VCaP (cell line): ENCODE results near the gene ZNHIT3.
A peak's percentile ranks its signal among the peaks of the same experiment; 100 is the strongest.

Experiments used
- H3K27ac ChIP-seq: fragments of 450-650 bp; 2 replicates; pipeline ENCODE4 v1.5.1; 2017
- TF ChIP-seq, protein P1 (sequence below): fragments of 450-650 bp; conservative IDR thresholded peaks from 2 replicates; pipeline ENCODE4 v1.5.1; 2017; ENCODE audit warnings: mild to moderate bottlenecking, moderate library complexity

Gene ZNHIT3

DNA sequence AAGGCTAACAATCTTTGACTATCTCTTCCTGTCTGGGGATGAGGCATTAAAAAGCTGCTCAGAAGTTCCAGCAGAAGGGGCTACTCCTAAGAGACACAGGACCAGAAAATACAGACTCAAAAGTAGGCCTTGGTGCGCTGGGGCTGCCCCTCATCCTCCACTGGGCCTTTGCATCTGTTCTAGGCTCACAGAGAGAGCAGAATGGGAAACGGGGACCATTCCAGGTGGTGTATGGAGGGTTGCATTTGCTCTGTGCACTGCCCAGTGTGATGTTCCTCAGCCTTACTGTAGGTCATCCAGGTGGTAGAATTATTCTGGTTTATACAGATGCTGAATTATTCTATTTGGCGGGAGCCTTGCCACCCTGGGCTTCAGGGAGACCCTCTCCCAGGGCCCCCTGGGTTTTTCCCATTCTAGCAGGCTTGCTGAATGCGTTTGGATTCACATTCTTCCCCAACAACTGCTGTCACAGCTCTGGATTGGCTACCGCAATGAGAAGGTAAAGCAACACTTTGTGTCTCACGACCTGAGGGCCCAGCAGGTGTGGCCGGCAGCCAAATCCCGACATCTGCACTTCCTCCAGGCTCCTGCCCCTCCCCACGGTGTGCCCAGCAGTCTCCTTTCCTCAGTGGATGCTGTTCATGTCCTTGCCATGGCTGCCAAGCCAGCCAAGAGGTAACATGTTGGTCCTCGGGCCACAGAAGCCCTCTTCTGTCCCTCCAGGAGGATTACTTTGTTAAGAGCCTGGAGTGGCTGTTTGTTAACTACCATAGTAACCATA, 25.0 kb upstream of the ZNHIT3 start:
- no peak overlapping the region for H3K27ac ChIP-seq
- TF ChIP-seq, protein P1, sequence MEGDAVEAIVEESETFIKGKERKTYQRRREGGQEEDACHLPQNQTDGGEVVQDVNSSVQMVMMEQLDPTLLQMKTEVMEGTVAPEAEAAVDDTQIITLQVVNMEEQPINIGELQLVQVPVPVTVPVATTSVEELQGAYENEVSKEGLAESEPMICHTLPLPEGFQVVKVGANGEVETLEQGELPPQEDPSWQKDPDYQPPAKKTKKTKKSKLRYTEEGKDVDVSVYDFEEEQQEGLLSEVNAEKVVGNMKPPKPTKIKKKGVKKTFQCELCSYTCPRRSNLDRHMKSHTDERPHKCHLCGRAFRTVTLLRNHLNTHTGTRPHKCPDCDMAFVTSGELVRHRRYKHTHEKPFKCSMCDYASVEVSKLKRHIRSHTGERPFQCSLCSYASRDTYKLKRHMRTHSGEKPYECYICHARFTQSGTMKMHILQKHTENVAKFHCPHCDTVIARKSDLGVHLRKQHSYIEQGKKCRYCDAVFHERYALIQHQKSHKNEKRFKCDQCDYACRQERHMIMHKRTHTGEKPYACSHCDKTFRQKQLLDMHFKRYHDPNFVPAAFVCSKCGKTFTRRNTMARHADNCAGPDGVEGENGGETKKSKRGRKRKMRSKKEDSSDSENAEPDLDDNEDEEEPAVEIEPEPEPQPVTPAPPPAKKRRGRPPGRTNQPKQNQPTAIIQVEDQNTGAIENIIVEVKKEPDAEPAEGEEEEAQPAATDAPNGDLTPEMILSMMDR, result no peak

DNA sequence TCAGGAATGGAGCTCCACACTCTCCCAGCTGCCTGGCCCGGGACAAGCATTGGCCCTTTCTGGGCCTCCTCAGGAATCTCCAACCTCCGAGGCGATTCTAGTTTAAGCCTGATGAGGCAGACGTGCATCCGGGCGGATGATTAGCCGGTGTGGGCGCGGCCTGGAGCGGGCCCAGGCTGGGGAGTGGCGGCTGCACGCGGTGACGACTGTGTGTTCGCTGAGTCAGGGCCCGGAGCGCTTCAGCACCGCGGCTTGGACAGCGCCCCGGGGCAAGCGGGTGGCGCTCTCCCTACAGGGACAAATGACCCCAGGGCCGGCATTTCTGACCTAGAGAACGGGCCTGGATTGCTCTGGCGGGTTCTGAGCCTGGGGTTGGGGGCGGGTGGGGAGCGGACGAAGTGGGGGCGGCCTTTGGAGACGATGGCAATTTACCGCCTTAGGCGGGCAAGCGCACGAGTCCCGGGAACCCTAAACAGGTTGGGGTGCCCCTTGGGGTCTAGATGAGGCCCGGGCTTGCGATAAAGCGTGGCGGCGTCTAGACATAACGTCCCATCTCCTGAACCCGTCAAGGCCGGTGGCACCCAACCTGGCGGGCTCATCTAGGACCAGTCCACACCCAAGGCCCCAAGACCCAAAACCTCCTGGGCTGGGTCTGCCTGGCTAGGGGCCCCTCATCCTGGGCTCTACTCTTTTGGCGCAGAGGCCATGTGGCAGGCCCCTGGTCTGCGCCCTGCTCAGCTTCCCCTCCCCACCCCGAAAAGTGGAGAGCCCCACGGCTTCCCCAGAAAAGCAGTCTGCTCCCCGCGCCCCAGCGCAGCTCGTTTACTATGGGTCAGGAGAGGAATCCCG, 22.3 kb upstream of the ZNHIT3 start:
- H3K27ac ChIP-seq, result no peak overlapping the region
- TF ChIP-seq, protein P1, result 0 out of 2 replicates have a peak, but pooled peaks have one; percentile 14

DNA sequence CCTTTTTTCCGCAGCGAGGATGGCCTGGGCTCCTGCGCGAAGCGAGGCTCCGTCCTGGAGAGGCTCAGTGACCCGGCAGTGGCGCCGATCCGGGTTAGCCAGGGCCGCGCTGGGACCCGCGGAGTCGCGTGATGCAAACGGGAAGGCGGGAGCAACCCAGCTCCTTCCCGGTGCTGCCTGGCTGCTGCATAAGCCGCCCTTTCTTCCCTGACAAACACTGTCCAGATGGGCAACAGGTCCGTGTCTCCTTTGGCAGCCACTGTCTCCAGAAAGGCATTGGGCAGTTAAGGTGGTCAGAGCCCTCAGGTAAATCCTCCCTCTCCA, 21.8 kb upstream of the ZNHIT3 start:
- TF ChIP-seq, protein P1, result no peak
- H3K27ac ChIP-seq, result no peak overlapping the region

DNA sequence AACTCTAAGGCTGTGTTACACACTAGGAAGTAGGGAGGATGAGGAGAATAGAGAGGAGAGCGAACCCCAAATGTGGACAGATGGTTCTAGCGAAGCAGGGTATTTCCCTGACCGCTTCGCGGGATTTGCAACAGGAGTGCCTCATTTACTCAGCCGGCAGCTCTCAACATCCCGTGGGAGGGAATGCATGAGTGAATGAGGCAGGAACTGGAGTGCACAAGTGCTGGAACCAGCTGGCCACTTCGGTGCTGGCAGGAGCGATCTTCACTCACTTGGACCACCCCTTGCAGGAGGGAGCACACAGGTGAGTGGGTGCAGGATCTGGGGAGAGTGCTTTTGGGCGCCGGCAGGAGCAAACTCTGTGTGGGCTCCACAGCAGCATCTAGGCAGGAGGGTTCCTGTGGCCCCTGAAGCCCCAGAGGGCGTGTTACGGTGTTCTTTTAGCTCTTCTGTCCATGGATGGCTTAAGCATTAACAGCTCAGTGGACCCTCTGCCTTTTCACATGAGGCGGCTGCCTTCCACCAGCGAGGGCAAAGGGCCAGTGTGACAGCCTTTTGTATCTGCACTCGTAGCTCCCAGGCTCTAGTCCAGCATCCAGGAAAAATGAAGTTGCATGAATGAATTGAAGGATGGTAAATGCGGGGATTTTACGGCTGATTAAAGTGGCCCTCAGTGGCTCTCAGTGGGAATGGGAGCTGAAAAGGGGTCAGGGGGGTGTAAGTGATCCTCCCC, 17.4 kb upstream of the ZNHIT3 start:
- no peak overlapping the region for H3K27ac ChIP-seq
- TF ChIP-seq, protein P1, result no peak

DNA sequence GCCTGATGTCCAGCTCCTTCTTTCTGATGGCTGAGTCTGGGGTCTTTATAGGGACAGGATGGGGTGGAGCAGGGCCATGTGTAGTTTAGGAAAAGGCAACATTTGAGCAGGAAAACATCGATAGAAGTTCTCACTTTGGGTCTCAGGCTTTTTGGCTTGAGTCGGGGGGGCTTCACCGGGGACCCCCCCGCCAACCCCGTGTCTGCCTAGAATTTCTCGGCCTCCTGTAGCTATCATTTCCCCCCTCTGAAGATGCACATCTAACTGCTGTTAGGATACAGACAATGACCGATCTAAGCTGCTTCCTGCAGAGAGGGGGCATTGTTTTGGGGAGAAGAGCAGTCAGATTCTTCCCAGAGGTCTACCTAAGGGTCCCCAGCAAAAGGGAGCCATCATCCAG, 16.7 kb upstream of the ZNHIT3 start:
- H3K27ac ChIP-seq, result no peak overlapping the region
- TF ChIP-seq, protein P1, result no peak

DNA sequence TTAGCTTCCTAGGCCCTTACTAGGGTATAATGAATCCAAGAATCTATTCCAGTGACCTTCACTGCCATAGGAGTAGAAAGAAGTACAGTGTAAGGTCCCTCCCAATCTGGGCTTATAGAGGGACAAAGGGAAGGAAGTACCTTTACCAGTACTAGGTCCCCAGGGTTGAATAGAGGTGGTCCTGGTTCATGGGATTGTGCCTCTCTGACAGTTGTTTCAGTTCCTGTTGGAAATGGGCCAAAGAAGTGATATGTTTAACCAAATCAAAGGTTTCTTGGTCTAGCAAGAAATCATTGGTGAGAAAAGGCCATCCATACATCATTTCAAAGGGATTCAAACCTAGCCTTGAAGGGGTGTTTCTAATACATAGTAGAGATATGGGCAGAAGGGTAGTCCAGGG, 16.0 kb upstream of the ZNHIT3 start:
- no peak overlapping the region for H3K27ac ChIP-seq
- TF ChIP-seq, protein P1, result no peak

DNA sequence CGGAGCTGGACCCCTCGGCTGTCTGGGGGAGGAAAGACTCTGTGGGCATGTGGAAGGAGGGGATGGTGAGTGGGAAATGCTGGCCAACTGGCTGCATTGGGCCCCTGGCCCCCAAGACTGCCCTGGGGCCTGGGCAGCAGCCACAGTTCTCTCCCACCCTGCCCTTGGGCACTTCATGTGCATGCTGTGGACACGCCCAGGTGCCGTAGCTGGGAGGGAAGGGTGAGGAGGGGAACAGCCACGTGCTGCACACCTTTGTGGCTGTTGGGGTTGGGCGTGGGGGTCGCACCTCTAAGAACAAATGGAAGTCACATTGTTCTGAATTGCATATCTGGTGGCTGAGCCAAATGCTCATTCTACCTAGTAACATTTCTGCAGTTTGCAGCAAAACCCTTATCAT, 11.9 kb upstream of the ZNHIT3 start:
- no peak overlapping the region for H3K27ac ChIP-seq
- TF ChIP-seq, protein P1, result no peak
